GM23338 (cell line): ENCODE data around the gene ACOX2. TPM values are rescaled to one million over a fixed set of nuclear protein-coding genes. Genes with fewer than 3 reads are reported as not detected.

ENCODE experiments used
- CREB1 ChIP-seq: fragments of 250-450 bp; sonication (Bioruptor Pico); IDR thresholded peaks from 2 replicates; pipeline ENCODE4 v1.5.0; 2020; ENCODE audit warnings: low read depth, mild to moderate bottlenecking, moderate library complexity
- CTCF ChIP-seq, 2 experiments: fragments of 200-600 bp in 1 of 2; sonication (generic) in 1 of 2; conservative IDR thresholded peaks; 2 replicates each; pipeline versions ENCODE4 v1.5.1 to v1.6.1; 2016 to 2017; ENCODE audit warnings: antibody characterized with exemption in 2 of 2, low read depth in 2 of 2, mild to moderate bottlenecking in 2 of 2, moderate library complexity in 1 of 2
- EZH2 ChIP-seq: fragments of 200-600 bp; sonication (generic); IDR thresholded peaks from one replicate; pipeline ENCODE4 v1.8.0; 2017; ENCODE audit warnings: antibody characterized with exemption, mild to moderate bottlenecking, low read depth; ENCODE audit not compliant: unreplicated experiment
- EZH2phosphoT487 ChIP-seq: fragments of 200-600 bp; sonication (generic); IDR thresholded peaks from one replicate; pipeline ENCODE4 v1.8.1; 2018; ENCODE audit warnings: antibody characterized with exemption; ENCODE audit not compliant: unreplicated experiment
- JUNB ChIP-seq: IDR thresholded peaks from one replicate; pipeline ENCODE4 v1.6.1; 2016; ENCODE audit warnings: antibody characterized with exemption; ENCODE audit not compliant: unreplicated experiment
- NANOG ChIP-seq: IDR thresholded peaks from 2 replicates; pipeline ENCODE4 v1.6.1; 2016; ENCODE audit warnings: antibody characterized with exemption, borderline replicate concordance
- POLR2AphosphoS5 ChIP-seq: IDR thresholded peaks from 2 replicates; pipeline ENCODE4 v1.6.1; 2016; ENCODE audit warnings: antibody characterized with exemption, low read depth
- STAT1 ChIP-seq: IDR thresholded peaks from one replicate; pipeline ENCODE4 v1.6.1; 2016; ENCODE audit warnings: antibody characterized with exemption; ENCODE audit not compliant: unreplicated experiment
- ZNF114 ChIP-seq: fragments of 250-450 bp; sonication (Bioruptor Pico); IDR thresholded peaks from 2 replicates; pipeline ENCODE4 v1.5.0; 2020; ENCODE audit warnings: mild to moderate bottlenecking, moderate library complexity
- ZNF462 ChIP-seq: fragments of 250-450 bp; sonication (Bioruptor Pico); IDR thresholded peaks from 2 replicates; pipeline ENCODE4 v1.5.0; 2020; ENCODE audit warnings: mild to moderate bottlenecking, moderate library complexity
- polyA plus RNA-seq: library from polyadenylated mRNA; unstranded; fragments of >200 nt; fragmentation: Nextera tagmentation; extraction: Ambion mirVana; gene quantifications from 2 replicates; pipeline ENCODE4 v1.2.1, GENCODE V29; 2016
- total RNA-seq: library from RNA; depleted of rRNA; stranded (reverse); fragments of >200 nt; shearing (Covaris generic); gene quantifications from 2 replicates; pipeline ENCODE4 v1.2.3, GENCODE V29; 2014; rRNA removed
- TF ChIP-seq, protein P1 (sequence below): IDR thresholded peaks from one replicate; pipeline ENCODE4 v1.6.1; 2018; ENCODE audit warnings: antibody characterized with exemption; ENCODE audit not compliant: unreplicated experiment

ACOX2 gene
- total and polyA plus RNA-seq, 2 experiments from 2014 or later: 1.1 to 1.9 TPM

- TF ChIP-seq ZNF462 (CRISPR knock-in tag) (no peak), ZNF114 (CRISPR knock-in tag) (no peak), CTCF (conservative IDR thresholded peaks at IDR 0.05; ENCODE audit: low read depth in 2 of 2) (no peak), JUNB (no peak), EZH2phosphoT487 (no peak), STAT1 (no peak), NANOG (no peak), CREB1 (CRISPR knock-in tag) (no peak), EZH2 (no peak), POLR2AphosphoS5 (no peak)
- TF ChIP-seq, protein P1, sequence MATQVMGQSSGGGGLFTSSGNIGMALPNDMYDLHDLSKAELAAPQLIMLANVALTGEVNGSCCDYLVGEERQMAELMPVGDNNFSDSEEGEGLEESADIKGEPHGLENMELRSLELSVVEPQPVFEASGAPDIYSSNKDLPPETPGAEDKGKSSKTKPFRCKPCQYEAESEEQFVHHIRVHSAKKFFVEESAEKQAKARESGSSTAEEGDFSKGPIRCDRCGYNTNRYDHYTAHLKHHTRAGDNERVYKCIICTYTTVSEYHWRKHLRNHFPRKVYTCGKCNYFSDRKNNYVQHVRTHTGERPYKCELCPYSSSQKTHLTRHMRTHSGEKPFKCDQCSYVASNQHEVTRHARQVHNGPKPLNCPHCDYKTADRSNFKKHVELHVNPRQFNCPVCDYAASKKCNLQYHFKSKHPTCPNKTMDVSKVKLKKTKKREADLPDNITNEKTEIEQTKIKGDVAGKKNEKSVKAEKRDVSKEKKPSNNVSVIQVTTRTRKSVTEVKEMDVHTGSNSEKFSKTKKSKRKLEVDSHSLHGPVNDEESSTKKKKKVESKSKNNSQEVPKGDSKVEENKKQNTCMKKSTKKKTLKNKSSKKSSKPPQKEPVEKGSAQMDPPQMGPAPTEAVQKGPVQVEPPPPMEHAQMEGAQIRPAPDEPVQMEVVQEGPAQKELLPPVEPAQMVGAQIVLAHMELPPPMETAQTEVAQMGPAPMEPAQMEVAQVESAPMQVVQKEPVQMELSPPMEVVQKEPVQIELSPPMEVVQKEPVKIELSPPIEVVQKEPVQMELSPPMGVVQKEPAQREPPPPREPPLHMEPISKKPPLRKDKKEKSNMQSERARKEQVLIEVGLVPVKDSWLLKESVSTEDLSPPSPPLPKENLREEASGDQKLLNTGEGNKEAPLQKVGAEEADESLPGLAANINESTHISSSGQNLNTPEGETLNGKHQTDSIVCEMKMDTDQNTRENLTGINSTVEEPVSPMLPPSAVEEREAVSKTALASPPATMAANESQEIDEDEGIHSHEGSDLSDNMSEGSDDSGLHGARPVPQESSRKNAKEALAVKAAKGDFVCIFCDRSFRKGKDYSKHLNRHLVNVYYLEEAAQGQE: no peak
Measured at GRCh38 chr3:58459160-58459559, 77.8 kb downstream of the ACOX2 start (continued).

Other genes starting within 250 kb of the ACOX2 start
- gene RPP14, start 230.9 kb downstream of the ACOX2 start, total RNA-seq: 14.4 and 18.6 TPM in 2 replicates
- gene RPP14, start 230.9 kb downstream of the ACOX2 start, polyA plus RNA-seq: 10.5 and 11.7 TPM in 2 replicates
- gene HTD2, start 230.7 kb downstream of the ACOX2 start, total RNA-seq: 8.7 and 19.3 TPM in 2 replicates
- 22.0 and 24.2 TPM in 2 replicates for gene HTD2, start 230.7 kb downstream of the ACOX2 start, polyA plus RNA-seq
- 6.5 and 9.1 TPM in 2 replicates for gene PXK, start 204.3 kb downstream of the ACOX2 start, total RNA-seq
- 6.4 and 7.0 TPM in 2 replicates for gene PXK, start 204.3 kb downstream of the ACOX2 start, polyA plus RNA-seq
- 153 and 222 TPM in 2 replicates for gene PDHB, start 103.4 kb downstream of the ACOX2 start, total RNA-seq
- gene PDHB, start 103.4 kb downstream of the ACOX2 start, polyA plus RNA-seq: 161 and 172 TPM in 2 replicates
- gene KCTD6, start 45.1 kb downstream of the ACOX2 start, total RNA-seq: 22.8 and 28.3 TPM in 2 replicates
- gene KCTD6, start 45.1 kb downstream of the ACOX2 start, polyA plus RNA-seq: 27.0 and 34.6 TPM in 2 replicates
- 0.89 and 1.0 TPM in 2 replicates for gene FAM107A, start 40.2 kb upstream of the ACOX2 start, total RNA-seq
- gene FAM107A, start 40.2 kb upstream of the ACOX2 start, polyA plus RNA-seq: 0.61 and 1.1 TPM in 2 replicates
- gene FAM3D, start 129.6 kb upstream of the ACOX2 start, total RNA-seq: not detected in 2 replicates
- gene FAM3D, start 129.6 kb upstream of the ACOX2 start, polyA plus RNA-seq: 0.26 TPM in 1 of 2 replicates, not detected in the other